HepG2 (cell line): Measurements from ENCODE around the gene TPSB2.

Experiments
- GABPA ChIP-seq, 2 experiments: IDR thresholded peaks; 2 replicates each; pipeline ENCODE4 v1.6.1; 2011 to 2016; ENCODE audit warnings: low read depth in 2 of 2, low read length in 1 of 2, missing biosample characterization in 1 of 2, missing genetic modification characterization in 1 of 2
- GPN1 ChIP-seq: sonication (generic); formaldehyde crosslinking; IDR thresholded peaks from 2 replicates; pipeline ENCODE4 v1.5.1; 2020; ENCODE audit warnings: missing genetic modification reagents, borderline replicate concordance
- POLR2A ChIP-seq, 2 experiments: IDR thresholded peaks; 2 replicates each; pipeline ENCODE4 v1.6.1; 2011; ENCODE audit warnings: low read depth in 2 of 2, low read length in 2 of 2, mild to moderate bottlenecking in 1 of 2, moderate library complexity in 1 of 2; ENCODE audit not compliant: insufficient read depth in 1 of 2
- ZNF10 ChIP-seq: sonication (generic); formaldehyde crosslinking; IDR thresholded peaks from 2 replicates; pipeline ENCODE4 v1.4.0; 2020; ENCODE audit warnings: mild to moderate bottlenecking, low read depth, missing genetic modification reagents, borderline replicate concordance
- TF ChIP-seq, protein P1 (sequence below): sonication (generic); formaldehyde crosslinking; conservative IDR thresholded peaks from 2 replicates; pipeline ENCODE4 v1.5.0; 2020; ENCODE audit warnings: missing genetic modification reagents

DNA sequence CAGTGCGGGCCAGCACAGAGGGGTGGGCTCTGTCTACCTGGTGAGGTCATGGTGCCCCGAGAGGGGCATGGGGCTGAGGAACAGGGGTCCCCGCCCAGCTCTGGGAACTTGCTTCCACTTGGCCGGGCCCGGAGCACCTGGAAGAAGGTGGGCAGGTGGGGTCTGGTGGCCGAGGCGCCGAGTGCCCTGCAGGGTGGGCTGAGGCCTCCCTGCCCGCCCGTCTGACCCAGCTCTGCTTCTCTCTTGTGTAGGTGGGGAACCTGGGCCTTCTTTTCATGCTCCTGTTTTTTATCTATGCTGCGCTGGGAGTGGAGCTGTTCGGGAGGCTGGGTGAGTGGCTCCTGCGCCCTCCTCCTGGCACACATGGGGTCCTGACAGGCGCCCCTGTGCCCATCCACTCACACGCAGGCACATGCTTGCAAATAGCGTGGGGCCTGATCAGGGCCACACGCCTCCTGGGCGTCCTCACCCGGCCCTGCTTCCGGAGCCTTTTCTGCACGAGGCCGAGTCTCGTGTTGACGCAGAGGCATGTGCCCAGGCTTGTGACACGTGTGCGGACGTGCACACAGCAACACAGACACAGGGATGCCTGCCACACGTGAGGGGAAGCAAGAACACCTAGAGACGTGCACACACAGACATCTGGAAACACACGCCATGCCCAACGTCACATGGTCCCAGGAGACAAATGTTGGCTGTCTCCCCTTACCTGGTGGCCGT is 13.1 kb downstream of the TPSB2 start:
- TF ChIP-seq GPN1 (CRISPR knock-in tag), result no peak
- TF ChIP-seq POLR2A (IDR thresholded peaks at IDR 0.05; ENCODE audit: insufficient read depth in 1 of 2, low read depth in 2 of 2, low read length in 2 of 2), result no peak
- TF ChIP-seq, protein P1, sequence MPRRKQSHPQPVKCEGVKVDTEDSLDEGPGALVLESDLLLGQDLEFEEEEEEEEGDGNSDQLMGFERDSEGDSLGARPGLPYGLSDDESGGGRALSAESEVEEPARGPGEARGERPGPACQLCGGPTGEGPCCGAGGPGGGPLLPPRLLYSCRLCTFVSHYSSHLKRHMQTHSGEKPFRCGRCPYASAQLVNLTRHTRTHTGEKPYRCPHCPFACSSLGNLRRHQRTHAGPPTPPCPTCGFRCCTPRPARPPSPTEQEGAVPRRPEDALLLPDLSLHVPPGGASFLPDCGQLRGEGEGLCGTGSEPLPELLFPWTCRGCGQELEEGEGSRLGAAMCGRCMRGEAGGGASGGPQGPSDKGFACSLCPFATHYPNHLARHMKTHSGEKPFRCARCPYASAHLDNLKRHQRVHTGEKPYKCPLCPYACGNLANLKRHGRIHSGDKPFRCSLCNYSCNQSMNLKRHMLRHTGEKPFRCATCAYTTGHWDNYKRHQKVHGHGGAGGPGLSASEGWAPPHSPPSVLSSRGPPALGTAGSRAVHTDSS (CRISPR knock-in tag), result no peak
- TF ChIP-seq ZNF10, result no peak
- TF ChIP-seq GABPA (IDR thresholded peaks at IDR 0.05; ENCODE audit: low read depth, low read length), result no peak
- no peak for TF ChIP-seq GABPA (CRISPR knock-in tag; IDR thresholded peaks at IDR 0.05; ENCODE audit: low read depth)
